GM21390 (cell line): ENCODE data around the gene SRSF4.
A peak's percentile ranks its signal among the peaks of the same experiment; 100 is the strongest.
"Not testable (repeated sequence)": the region's sequence is repeated elsewhere in the genome, so short reads cannot be mapped to it uniquely, and the experiment has no call there.

Source experiments
- ATAC-seq: cut with Tn5 transposase; IDR thresholded peaks from one replicate; pipeline ENCODE4 v1.9.1; 2021; ENCODE audit not compliant: unreplicated experiment

The SRSF4 gene

DNA sequence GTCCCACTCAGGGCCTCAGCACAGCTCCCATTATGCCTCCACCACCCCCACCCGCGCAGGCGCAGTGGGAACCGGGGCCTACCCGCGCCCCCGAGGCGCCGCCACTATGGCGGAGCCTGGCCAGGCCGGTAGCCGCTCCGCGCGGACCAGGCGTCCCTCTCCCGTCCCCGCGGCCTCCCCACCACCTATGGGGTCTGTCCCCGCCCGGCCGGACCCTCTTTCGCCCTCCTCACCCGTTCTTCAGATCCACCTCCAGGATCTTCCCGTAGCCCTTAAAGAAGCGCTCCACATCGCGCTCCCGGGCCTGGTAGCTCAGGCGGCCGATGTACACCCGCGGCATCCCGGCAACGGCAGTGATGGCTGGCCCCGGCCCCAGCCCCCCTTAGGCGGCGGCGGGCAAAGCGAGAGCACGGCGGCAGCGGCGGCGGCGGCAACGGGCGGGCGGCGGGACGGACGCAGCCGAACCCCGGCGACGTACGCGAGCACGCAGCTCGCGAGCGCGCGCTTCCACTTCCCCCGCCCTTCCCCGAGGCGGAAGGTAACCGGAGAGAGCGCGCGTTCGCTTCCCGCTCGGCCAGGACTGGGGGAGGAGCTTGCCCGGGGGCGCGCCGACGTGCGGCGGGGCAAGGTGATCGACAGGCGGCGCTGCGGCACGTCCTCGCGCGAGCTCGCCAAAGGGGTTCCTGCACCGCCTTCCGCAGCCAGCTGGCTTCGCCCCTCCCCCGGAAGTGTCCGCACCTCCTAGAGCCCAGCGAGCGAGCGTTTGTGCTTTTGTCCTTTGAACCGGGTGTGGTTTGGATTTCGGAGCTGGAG, at the start of gene SRSF4:
Gene SRSF4, minus strand, starts transcription at position 488 of the 813 bp plus-strand sequence. Its CDS starts 148 bp downstream, at position 340.
- ATAC-seq: peak; percentile 78

- peak; percentile 94 for ATAC-seq
Observed at GRCh38 chr1:29230553-29231378, 49.1 kb upstream of the SRSF4 start, which contains the start of gene MECR. MECR (minus strand) TSS chr1:29230934; CDS start chr1:29230906, 28 bp downstream.

DNA sequence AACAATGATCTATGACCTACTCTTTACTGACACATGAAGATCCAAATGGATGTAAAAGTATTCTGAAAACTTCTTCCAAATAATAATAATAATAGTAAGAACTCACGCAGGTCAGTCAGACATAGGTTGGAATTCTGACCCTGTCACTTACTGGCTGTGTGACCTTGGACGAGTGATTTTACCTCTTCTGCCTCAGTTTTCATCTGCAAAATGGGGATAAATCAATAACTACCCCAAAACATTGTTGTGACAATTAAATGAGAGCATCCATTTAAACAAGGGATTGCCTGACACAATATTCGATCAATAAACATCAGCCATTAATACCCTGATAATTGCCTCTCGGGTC, 48.5 kb upstream of the SRSF4 start:
- no peak for ATAC-seq

- no peak for ATAC-seq
Observed at GRCh38 chr1:29227511-29227910, 45.8 kb upstream of the SRSF4 start.

DNA sequence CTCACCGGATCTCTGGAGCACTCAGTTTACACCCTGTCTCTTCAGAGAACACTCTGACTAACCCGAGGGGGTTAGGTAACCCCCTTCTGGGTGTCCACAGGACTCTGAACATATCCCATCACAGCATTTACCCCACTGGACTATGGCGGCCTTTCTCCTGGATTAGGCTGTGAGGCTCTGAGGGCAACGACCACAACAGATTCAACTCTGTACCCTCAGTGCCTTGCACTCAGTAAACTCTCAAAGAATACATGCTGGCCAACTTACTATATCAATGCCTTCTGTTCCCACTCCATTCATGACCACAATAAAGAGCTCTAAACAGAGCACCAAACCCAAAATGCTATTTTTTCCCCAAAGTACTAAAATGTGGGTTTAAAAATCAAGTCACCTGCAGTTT, 43.7 kb upstream of the SRSF4 start:
- no peak for ATAC-seq

GRCh38 chr1:29224356-29224837, 42.7 kb upstream of the SRSF4 start:
- no peak for ATAC-seq

DNA sequence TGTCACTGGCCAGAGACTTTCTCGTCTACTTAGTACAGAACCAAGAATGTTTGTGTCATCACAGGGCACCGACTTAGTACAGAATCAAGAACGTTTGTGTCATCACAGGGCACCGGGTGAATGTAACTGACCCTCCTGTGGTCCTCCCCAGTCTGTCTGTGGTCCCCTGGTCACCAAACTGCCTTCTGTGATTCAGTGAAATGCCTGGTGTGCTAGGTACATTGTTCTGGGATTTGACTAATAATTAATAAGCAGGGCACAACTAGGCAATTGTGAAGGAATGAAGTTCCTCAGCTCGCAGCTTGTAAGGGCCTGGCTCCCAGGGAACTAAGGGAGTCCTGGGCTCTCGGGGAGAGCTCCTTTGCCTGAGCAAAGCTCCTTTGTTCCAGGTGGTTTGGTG, 41.8 kb upstream of the SRSF4 start:
- no peak for ATAC-seq

DNA sequence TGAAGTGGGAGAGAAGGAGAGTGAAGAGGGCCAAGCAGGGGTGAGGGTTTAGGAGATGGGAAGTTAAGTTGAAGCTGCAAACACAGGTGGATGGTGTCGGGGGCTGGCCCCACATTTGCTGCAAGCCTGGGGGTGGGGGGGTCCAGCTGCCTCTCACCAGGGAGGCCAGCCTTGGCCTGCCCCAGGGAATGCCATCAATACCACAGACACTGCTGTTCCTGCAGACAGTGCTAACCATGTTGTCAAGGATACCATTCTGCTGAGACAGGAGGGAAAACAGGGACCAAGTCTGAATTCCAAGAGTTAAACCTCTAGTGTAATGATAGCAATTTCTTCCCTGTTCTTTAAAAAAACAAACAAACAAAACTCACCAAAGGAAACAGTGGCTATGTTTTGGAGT, 41.0 kb upstream of the SRSF4 start:
- ATAC-seq: no peak

DNA sequence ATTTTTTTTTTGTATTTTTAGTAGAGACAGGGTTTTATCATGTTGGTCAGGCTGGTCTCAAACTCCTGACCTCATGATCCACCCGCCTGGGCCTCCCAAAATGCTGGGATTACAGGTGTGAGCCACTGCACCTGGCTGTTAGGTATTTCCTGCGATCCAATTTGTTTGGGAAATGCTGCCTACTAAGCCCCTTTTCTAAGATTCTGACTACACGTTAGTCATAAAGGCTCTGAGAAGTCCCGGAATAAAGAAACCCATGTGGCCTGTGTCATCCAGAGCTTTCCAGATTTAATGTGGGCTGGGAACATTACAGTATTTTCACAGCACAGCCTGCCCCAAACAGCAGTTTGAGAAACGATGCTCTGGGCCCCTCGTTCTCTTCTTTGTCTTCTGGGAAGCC, 40.6 kb upstream of the SRSF4 start:
- ATAC-seq: not testable (repeated sequence)

DNA sequence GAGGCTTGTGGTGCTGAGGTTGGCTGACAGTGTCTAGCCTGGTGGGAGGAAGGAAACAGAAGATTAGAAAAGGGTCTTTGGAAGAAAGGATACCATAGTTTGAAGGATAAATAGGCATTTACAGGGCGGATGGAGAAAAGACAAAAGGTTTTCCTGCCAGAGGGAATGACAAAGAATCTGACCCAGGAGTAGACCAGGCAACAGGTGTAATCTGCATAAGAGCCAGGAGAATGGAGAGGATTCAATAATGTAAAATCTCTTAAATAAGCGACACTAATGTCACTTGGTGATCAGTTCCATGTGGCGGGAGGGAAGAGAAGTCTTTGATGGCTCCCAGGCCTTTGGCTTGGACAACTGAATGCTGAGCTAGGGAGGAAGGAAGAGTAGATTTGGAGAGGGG, 39.6 kb upstream of the SRSF4 start:
- ATAC-seq: no peak

- no peak for ATAC-seq
Observed at GRCh38 chr1:29218223-29218622, 36.5 kb upstream of the SRSF4 start.

GRCh38 chr1:29217633-29218032, 35.9 kb upstream of the SRSF4 start:
- no peak for ATAC-seq

DNA sequence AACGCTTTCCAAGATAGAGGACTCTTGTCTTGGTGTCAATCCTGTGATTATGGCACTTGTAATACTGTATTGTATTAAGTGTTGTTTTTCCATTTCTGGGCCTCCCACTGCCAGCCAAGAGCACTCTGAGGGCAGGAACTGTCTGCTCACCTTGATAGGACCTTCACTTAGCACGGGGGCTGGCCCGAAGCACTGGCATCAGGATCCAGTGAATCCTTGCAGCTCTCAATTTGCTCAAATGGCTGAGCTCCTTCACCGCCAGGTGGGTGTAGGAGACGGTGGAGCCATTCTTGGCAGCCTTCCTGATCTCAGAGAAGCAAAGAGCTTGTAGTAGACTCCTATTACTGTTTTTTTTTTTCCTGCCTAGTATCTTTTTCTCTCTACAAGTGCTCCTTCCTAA, 31.4 kb upstream of the SRSF4 start:
- no peak for ATAC-seq

DNA sequence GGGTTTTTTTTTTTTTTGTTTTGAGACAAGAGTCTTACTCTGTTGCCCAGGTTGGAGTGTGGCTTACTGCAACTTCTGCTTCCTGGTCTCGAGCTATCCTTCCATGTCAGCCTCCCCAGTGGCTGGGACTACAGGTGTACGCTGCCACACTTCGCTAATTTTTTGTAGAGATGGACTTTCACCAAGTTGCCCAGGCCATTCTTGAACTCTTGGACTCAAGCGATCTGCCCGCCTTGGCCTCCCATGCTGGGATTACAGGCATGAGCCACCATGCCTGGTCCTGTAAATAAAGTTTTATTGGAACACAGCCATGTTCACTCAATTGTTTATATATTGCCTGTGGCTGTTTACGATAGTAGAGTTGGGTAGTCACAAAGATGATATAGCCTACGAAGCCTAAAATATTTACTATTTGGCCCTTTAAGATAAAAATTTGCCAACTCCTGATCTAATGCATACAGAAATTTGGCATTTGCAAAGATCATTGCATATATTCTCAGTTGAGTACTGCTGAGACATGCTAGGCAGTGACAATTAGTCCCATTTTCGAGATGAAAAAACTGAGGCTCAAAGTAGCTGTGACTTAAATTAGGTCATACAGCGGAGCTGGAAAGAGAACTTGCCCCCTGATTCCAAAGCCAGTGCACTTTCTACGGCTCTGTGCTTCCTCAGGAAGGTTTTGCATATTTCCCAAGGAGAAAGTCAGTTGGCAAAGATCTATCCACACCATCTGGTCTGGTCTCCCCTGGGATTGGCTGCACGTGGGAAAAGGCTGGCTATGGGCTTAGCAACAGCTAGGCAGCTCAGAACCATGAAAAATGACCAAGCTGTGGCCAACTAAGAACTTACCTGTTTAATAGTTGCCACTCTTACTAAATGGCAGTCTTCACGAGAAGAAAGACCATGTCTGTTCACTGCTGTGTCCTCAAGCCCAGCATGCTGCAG, 29.7 kb upstream of the SRSF4 start:
- peak; percentile 10 for ATAC-seq

DNA sequence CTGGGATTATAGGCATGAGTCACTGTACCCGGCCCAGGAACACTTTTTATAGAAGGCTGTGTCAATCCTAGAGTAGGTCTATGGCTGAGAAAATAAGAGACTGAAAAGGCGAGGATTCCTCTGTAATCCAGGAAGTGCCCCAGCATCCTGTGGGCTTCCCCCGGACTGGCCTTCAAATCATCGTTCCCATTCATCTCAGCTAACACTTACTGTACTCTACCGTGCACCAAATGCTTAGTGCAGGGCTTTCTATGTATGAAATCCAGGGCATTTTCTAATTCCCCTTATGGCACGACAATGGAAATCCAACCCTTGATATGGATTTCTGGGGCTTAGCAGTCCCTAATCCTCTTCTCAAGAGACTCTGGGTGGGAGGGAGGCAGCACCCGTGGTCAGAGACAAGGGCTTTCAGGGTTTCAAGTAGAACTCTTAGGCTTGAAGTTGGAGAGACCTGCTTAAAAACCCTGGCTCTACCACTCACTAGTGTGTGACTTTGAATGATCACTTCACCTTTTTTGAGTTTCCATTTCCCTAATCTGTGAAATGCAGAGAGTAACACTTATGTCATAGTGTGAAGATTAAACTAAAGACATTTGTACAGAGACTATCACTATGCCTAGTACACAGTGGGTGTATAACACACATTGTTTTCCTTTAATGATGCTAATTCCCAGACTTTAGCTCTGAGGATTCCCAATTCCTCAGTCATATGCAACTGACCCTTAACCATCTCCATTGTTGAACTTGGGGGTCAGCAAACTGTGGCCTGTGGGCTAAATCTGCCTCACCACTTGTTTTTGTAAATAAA, 28.8 kb upstream of the SRSF4 start:
- ATAC-seq: peak; percentile 74

DNA sequence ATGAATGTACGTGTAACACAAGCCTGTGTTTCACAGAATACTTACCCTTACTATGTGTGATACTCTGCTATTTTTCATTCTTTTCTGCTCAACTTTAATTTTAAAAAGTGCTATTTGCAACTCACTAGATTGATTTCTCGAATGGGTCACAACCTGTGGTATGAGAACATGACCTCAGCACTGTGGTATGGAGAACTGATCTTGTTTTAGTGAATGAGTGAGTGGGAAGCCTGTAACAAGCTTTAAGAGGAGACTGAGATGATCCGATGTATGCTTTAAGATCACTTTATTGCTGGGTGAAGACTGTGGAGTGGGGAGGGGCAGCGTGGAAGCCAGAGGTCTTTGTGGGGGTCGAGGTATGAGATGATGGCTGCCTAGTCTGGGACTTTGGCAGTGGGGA, 27.5 kb upstream of the SRSF4 start:
- ATAC-seq: no peak

- no peak for ATAC-seq
Observed at GRCh38 chr1:29208442-29208841, 26.7 kb upstream of the SRSF4 start.

- ATAC-seq: peak; percentile 76
Observed at GRCh38 chr1:29202584-29203340, 21.1 kb upstream of the SRSF4 start.

DNA sequence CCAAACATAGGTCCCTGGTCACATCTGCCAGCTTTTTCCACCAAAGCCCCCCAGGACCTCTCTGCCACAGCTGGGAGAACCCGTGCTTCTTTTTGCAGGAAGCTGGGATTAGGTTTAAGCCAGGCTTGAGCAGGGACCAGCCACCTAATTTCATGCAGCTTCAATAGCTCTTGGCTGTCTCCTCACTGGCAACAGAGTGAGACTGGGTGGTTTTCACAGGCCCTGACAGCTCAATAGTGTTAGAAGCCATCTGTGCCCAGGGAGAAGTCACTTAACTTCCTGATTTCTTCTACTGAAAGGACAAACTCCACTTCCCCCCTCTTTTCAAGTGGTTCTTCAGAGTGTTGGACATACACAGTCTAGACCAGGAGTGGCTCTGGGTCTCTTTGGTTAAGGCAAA, 20.4 kb upstream of the SRSF4 start:
- no peak for ATAC-seq
